GM19467 (cell line): ENCODE data around the gene OOEP.
"Not testable (repeated sequence)": the region's sequence is repeated elsewhere in the genome, so short reads cannot be mapped to it uniquely, and the experiment has no call there.

Source experiments
- ATAC-seq: cut with Tn5 transposase; IDR thresholded peaks from one replicate; pipeline ENCODE4 v1.9.1; 2021; ENCODE audit warnings: mild to moderate bottlenecking, moderate library complexity; ENCODE audit not compliant: unreplicated experiment

The OOEP gene

GRCh38 chr6:73369563-73369962 lies at the start of gene OOEP:
OOEP (minus strand) TSS chr6:73369897; CDS start chr6:73369792, 105 bp downstream.
- ATAC-seq: no peak

GRCh38 chr6:73418081-73418741 lies 48.5 kb upstream of the OOEP start:
- no peak for ATAC-seq

- no peak for ATAC-seq
These were observed 43.4 kb upstream of the OOEP start for GRCh38 chr6:73413102-73413501.

GRCh38 chr6:73409395-73409794 lies 39.7 kb upstream of the OOEP start:
- no peak for ATAC-seq

GRCh38 chr6:73400656-73401055 lies 31.0 kb upstream of the OOEP start:
- ATAC-seq: no peak

- no peak for ATAC-seq
These were observed 26.2 kb upstream of the OOEP start for GRCh38 chr6:73395875-73396274.

GRCh38 chr6:73394577-73395354 lies 25.1 kb upstream of the OOEP start, which contains the start of gene DDX43:
DDX43 (plus strand) TSS chr6:73394828; CDS start chr6:73394906, 78 bp downstream.
- ATAC-seq: no peak

GRCh38 chr6:73393278-73393677 lies 23.6 kb upstream of the OOEP start:
- no peak for ATAC-seq

- not testable (repeated sequence) for ATAC-seq
These were observed 22.5 kb upstream of the OOEP start for GRCh38 chr6:73392188-73392587.

- no peak for ATAC-seq
These were observed 22.0 kb upstream of the OOEP start for GRCh38 chr6:73391675-73392074.

GRCh38 chr6:73389854-73390253 lies 20.2 kb upstream of the OOEP start:
- ATAC-seq: no peak

GRCh38 chr6:73388800-73389512 lies 19.3 kb upstream of the OOEP start:
- ATAC-seq: no peak

- no peak for ATAC-seq
These were observed 18.7 kb upstream of the OOEP start for GRCh38 chr6:73388433-73388799.

- ATAC-seq: no peak
These were observed 12.9 kb upstream of the OOEP start for GRCh38 chr6:73382462-73383113.

- ATAC-seq: not testable (repeated sequence)
These were observed 11.8 kb upstream of the OOEP start for GRCh38 chr6:73381531-73381930.

- no peak for ATAC-seq
These were observed 7.5 kb upstream of the OOEP start for GRCh38 chr6:73377225-73377624.

- ATAC-seq: no peak
These were observed 5.5 kb upstream of the OOEP start for GRCh38 chr6:73375216-73375615.

- no peak for ATAC-seq
These were observed 2.8 kb upstream of the OOEP start for GRCh38 chr6:73372516-73372915.

- ATAC-seq: no peak
These were observed 2.3 kb upstream of the OOEP start for GRCh38 chr6:73371984-73372383.

GRCh38 chr6:73369157-73369556 lies 540 bp downstream of the OOEP start:
- no peak for ATAC-seq

GRCh38 chr6:73368675-73369074 lies 1.0 kb downstream of the OOEP start:
- ATAC-seq: no peak
